ENCODE data around the gene S100A1. TPM values are rescaled to one million over a fixed set of nuclear protein-coding genes. Genes with fewer than 3 reads are reported as not detected.

S100A1 gene
- total and polyA plus RNA-seq, 2 of the 13 experiments (the other 11 are each of a cell fraction or from before 2014, with no cell fraction given), result 120 to 251 TPM

DNA sequence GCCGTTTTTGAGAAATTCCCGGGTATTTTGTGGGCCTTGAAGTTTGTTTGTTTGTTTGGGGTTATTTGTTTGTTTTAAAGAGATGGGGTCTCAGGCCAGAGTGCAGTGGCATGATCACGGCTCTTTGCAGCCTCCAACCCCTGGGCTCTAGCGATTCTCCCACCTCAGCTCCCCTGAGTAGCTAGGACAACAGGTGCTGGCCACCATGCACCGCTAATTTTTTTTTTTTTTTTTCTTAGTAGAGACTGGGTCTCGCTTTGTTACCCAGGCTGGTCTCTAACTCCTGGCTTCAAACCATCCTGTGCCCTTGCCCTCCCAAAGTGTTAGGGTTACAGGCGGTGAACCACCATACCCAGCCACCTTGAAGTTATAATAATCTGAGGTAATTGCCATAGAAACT, 7.6 kb downstream of the S100A1 start (continued):
- TF ChIP-seq, protein P1, sequence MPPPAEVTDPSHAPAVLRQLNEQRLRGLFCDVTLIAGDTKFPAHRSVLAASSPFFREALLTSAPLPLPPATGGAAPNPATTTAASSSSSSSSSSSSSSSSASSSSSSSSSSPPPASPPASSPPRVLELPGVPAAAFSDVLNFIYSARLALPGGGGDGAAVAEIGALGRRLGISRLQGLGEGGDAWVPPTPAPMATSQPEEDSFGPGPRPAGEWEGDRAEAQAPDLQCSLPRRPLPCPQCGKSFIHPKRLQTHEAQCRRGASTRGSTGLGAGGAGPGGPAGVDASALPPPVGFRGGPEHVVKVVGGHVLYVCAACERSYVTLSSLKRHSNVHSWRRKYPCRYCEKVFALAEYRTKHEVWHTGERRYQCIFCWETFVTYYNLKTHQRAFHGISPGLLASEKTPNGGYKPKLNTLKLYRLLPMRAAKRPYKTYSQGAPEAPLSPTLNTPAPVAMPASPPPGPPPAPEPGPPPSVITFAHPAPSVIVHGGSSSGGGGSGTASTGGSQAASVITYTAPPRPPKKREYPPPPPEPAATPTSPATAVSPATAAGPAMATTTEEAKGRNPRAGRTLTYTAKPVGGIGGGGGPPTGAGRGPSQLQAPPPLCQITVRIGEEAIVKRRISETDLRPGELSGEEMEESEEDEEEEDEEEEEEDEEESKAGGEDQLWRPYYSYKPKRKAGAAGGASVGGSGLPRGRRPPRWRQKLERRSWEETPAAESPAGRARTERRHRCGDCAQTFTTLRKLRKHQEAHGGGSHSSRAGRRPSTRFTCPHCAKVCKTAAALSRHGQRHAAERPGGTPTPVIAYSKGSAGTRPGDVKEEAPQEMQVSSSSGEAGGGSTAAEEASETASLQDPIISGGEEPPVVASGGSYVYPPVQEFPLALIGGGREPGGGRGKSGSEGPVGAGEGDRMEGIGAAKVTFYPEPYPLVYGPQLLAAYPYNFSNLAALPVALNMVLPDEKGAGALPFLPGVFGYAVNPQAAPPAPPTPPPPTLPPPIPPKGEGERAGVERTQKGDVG (CRISPR knock-in tag; IDR thresholded peaks at IDR 0.05; ENCODE audit: borderline replicate concordance), result no peak
- TF ChIP-seq, protein P2, sequence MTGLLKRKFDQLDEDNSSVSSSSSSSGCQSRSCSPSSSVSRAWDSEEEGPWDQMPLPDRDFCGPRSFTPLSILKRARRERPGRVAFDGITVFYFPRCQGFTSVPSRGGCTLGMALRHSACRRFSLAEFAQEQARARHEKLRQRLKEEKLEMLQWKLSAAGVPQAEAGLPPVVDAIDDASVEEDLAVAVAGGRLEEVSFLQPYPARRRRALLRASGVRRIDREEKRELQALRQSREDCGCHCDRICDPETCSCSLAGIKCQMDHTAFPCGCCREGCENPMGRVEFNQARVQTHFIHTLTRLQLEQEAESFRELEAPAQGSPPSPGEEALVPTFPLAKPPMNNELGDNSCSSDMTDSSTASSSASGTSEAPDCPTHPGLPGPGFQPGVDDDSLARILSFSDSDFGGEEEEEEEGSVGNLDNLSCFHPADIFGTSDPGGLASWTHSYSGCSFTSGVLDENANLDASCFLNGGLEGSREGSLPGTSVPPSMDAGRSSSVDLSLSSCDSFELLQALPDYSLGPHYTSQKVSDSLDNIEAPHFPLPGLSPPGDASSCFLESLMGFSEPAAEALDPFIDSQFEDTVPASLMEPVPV (CRISPR knock-in tag; IDR thresholded peaks at IDR 0.05), result no peak
- TF ChIP-seq, protein P3, sequence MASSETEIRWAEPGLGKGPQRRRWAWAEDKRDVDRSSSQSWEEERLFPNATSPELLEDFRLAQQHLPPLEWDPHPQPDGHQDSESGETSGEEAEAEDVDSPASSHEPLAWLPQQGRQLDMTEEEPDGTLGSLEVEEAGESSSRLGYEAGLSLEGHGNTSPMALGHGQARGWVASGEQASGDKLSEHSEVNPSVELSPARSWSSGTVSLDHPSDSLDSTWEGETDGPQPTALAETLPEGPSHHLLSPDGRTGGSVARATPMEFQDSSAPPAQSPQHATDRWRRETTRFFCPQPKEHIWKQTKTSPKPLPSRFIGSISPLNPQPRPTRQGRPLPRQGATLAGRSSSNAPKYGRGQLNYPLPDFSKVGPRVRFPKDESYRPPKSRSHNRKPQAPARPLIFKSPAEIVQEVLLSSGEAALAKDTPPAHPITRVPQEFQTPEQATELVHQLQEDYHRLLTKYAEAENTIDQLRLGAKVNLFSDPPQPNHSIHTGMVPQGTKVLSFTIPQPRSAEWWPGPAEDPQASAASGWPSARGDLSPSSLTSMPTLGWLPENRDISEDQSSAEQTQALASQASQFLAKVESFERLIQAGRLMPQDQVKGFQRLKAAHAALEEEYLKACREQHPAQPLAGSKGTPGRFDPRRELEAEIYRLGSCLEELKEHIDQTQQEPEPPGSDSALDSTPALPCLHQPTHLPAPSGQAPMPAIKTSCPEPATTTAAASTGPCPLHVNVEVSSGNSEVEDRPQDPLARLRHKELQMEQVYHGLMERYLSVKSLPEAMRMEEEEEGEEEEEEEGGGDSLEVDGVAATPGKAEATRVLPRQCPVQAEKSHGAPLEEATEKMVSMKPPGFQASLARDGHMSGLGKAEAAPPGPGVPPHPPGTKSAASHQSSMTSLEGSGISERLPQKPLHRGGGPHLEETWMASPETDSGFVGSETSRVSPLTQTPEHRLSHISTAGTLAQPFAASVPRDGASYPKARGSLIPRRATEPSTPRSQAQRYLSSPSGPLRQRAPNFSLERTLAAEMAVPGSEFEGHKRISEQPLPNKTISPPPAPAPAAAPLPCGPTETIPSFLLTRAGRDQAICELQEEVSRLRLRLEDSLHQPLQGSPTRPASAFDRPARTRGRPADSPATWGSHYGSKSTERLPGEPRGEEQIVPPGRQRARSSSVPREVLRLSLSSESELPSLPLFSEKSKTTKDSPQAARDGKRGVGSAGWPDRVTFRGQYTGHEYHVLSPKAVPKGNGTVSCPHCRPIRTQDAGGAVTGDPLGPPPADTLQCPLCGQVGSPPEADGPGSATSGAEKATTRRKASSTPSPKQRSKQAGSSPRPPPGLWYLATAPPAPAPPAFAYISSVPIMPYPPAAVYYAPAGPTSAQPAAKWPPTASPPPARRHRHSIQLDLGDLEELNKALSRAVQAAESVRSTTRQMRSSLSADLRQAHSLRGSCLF (CRISPR knock-in tag; IDR thresholded peaks at IDR 0.05; ENCODE audit: borderline replicate concordance), result no peak
